Glutamatergic neuron (in vitro differentiated cells): ENCODE measurements around the gene XAGE2. TPM values are rescaled to one million over a fixed set of nuclear protein-coding genes. Genes with fewer than 3 reads are reported as not detected.

ENCODE experiments used
- DNase-seq: peaks from one replicate; pipeline ENCODE4 v3.0.0; 2022
- H3K27ac Mint-ChIP-seq: one replicate; pipeline ENCODE4 v1.8.0; 2020; ENCODE audit warnings: mild to moderate bottlenecking, mixed read lengths, inconsistent platforms; ENCODE audit not compliant: unreplicated experiment
- H3K27me3 Mint-ChIP-seq: one replicate; pipeline ENCODE4 v1.8.0; 2020; ENCODE audit warnings: mild to moderate bottlenecking, moderate library complexity, mixed read lengths, inconsistent platforms; ENCODE audit not compliant: unreplicated experiment
- H3K36me3 Mint-ChIP-seq: one replicate; pipeline ENCODE4 v1.8.0; 2020; ENCODE audit warnings: mild to moderate bottlenecking, mixed read lengths, inconsistent platforms; ENCODE audit not compliant: unreplicated experiment
- H3K4me1 Mint-ChIP-seq: one replicate; pipeline ENCODE4 v1.8.0; 2020; ENCODE audit warnings: mild to moderate bottlenecking, low read depth, mixed read lengths, inconsistent platforms; ENCODE audit not compliant: unreplicated experiment
- H3K4me3 Mint-ChIP-seq: one replicate; pipeline ENCODE4 v1.8.0; 2020; ENCODE audit warnings: mild to moderate bottlenecking, mixed read lengths, inconsistent platforms; ENCODE audit not compliant: unreplicated experiment
- H3K9me3 Mint-ChIP-seq: one replicate; pipeline ENCODE4 v1.8.0; 2020; ENCODE audit warnings: mild to moderate bottlenecking, moderate library complexity, mixed read lengths, inconsistent platforms; ENCODE audit not compliant: unreplicated experiment
- CTCF ChIP-seq: fragments of 200-600 bp; sonication (generic); IDR thresholded peaks from one replicate; pipeline ENCODE4 v1.5.0; 2021; ENCODE audit not compliant: partially characterized antibody, unreplicated experiment
- total RNA-seq: library from RNA; stranded (reverse); fragmentation: NEBNext Ultra II Directional; extraction: Animal tissue kit (Norgen Biotek cat#: 25700); gene quantifications from one replicate; pipeline ENCODE4 v1.2.1, GENCODE V29; 2021; ENCODE audit not compliant: unreplicated experiment

XAGE2 gene
- total RNA-seq, 1 donor from 2014 or later: not detected

- no peak for DNase-seq
- H3K4me3 Mint-ChIP-seq: no peak overlapping the region
- H3K9me3 Mint-ChIP-seq: no peaks in the 10 kb centered on the region
- TF ChIP-seq CTCF: no peak
- H3K4me1 Mint-ChIP-seq: no peaks in the 10 kb centered on the region
- no peaks in the 10 kb centered on the region for H3K36me3 Mint-ChIP-seq
- no peaks in the 10 kb centered on the region for H3K27me3 Mint-ChIP-seq
- no peak overlapping the region for H3K27ac Mint-ChIP-seq
These were observed 12.2 kb downstream of the XAGE2 start for GRCh38 chrX:52380993-52381392.

GRCh38 chrX:52410439-52411394 is 41.9 kb downstream of the XAGE2 start:
- Mint-ChIP-seq H3K4me3 (no peak overlapping the region), H3K27ac (no peak overlapping the region)

GRCh38 chrX:52415304-52415703 is 46.5 kb downstream of the XAGE2 start:
- no peaks in the 10 kb centered on the region for H3K9me3 Mint-ChIP-seq

More at GRCh38 chrX:52410439-52411394, 41.9 kb downstream of the XAGE2 start:
- H3K27me3 Mint-ChIP-seq: no peaks in the 10 kb centered on the region
- DNase-seq: no peak
- no peaks in the 10 kb centered on the region for H3K36me3 Mint-ChIP-seq
- H3K9me3 Mint-ChIP-seq: no peaks in the 10 kb centered on the region
- no peak for TF ChIP-seq CTCF
- no peaks in the 10 kb centered on the region for H3K4me1 Mint-ChIP-seq

GRCh38 chrX:52416816-52417215 is 48.0 kb downstream of the XAGE2 start:
- Mint-ChIP-seq H3K4me3 (no peak overlapping the region), H3K27me3 (no peaks in the 10 kb centered on the region), H3K27ac (peak overlapping the region; percentile 6), H3K36me3 (no peaks in the 10 kb centered on the region), H3K4me1 (no peaks in the 10 kb centered on the region), H3K9me3 (no peaks in the 10 kb centered on the region)
- TF ChIP-seq CTCF: no peak
- DNase-seq: no peak

More at GRCh38 chrX:52415304-52415703, 46.5 kb downstream of the XAGE2 start:
- Mint-ChIP-seq H3K27me3 (no peaks in the 10 kb centered on the region), H3K4me3 (no peak overlapping the region), H3K36me3 (no peaks in the 10 kb centered on the region), H3K4me1 (no peaks in the 10 kb centered on the region), H3K27ac (no peak overlapping the region)
- DNase-seq: no peak
- TF ChIP-seq CTCF: no peak

GRCh38 chrX:52420824-52421443 is 52.1 kb downstream of the XAGE2 start:
- H3K4me1 Mint-ChIP-seq: no peaks in the 10 kb centered on the region
- no peak for TF ChIP-seq CTCF
- DNase-seq: no peak
- H3K27me3 Mint-ChIP-seq: no peaks in the 10 kb centered on the region
- no peaks in the 10 kb centered on the region for H3K36me3 Mint-ChIP-seq
- H3K27ac Mint-ChIP-seq: no peak overlapping the region
- H3K4me3 Mint-ChIP-seq: no peak overlapping the region
- no peaks in the 10 kb centered on the region for H3K9me3 Mint-ChIP-seq
